Neural progenitor cell (in vitro differentiated cells): ENCODE measurements around the gene CFAP119.

Experiments used
- EZH2 ChIP-seq: fragments of 200-600 bp; sonication (generic); IDR thresholded peaks from 2 replicates; pipeline ENCODE4 v1.6.1; 2017; ENCODE audit warnings: antibody characterized with exemption, mild to moderate bottlenecking, moderate library complexity
- EZH2phosphoT487 ChIP-seq: fragments of 200-600 bp; sonication (generic); IDR thresholded peaks from 2 replicates; pipeline ENCODE4 v1.6.1; 2017; ENCODE audit warnings: antibody characterized with exemption
- TF ChIP-seq, protein P1 (sequence below): fragments of 200-600 bp; sonication (generic); IDR thresholded peaks from 2 replicates; pipeline ENCODE4 v1.5.1; 2017; ENCODE audit warnings: antibody characterized with exemption, mild to moderate bottlenecking

DNA sequence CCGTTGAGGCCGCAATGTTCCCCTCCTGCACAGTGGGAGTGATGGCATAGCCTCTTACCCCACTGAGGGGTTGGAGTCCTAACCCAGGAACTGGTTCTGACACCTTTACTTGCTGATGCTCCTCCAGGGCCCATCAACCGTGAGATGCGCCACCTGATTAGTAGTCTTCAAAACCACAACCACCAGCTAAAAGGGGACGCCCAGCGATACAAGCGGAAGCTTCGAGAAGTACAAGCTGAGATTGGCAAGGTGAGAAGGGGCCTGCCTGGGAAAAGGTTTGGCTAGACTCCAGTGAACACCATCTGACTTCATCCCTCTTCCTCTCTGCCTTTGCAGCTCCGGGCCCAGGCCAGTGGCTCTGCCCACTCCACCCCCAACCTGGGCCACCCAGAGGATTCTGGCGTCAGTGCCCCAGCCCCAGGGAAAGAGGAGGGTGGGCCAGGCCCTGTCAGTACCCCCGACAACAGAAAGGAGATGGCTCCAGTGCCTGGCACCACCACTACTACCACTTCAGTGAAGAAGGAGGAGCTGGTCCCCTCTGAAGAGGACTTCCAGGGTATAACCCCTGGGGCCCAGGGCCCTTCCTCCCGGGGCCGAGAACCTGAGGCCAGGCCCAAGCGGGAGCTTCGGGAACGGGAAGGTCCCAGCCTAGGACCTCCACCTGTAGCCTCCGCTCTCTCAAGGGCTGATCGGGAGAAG, 6.1 kb upstream of the CFAP119 start:
- TF ChIP-seq, protein P1, sequence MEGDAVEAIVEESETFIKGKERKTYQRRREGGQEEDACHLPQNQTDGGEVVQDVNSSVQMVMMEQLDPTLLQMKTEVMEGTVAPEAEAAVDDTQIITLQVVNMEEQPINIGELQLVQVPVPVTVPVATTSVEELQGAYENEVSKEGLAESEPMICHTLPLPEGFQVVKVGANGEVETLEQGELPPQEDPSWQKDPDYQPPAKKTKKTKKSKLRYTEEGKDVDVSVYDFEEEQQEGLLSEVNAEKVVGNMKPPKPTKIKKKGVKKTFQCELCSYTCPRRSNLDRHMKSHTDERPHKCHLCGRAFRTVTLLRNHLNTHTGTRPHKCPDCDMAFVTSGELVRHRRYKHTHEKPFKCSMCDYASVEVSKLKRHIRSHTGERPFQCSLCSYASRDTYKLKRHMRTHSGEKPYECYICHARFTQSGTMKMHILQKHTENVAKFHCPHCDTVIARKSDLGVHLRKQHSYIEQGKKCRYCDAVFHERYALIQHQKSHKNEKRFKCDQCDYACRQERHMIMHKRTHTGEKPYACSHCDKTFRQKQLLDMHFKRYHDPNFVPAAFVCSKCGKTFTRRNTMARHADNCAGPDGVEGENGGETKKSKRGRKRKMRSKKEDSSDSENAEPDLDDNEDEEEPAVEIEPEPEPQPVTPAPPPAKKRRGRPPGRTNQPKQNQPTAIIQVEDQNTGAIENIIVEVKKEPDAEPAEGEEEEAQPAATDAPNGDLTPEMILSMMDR, result no peak
- TF ChIP-seq EZH2 (no peak), EZH2phosphoT487 (no peak)
